GM21526 (cell line): ENCODE measurements around the gene SKIL.

Experiments used
- ATAC-seq: cut with Tn5 transposase; IDR thresholded peaks from one replicate; pipeline ENCODE4 v1.9.1; 2021; ENCODE audit warnings: moderate library complexity; ENCODE audit not compliant: unreplicated experiment, low FRiP score

The SKIL gene

GRCh38 chr3:170391108-170391507 is 33.6 kb downstream of the SKIL start:
- no peak for ATAC-seq

GRCh38 chr3:170397685-170398084 is 40.2 kb downstream of the SKIL start:
- no peak for ATAC-seq

GRCh38 chr3:170405101-170405500 is 47.6 kb downstream of the SKIL start:
- ATAC-seq, result no peak

- ATAC-seq, result no peak
Observed at GRCh38 chr3:170410428-170411029, 53.0 kb downstream of the SKIL start.

- no peak for ATAC-seq
Observed at GRCh38 chr3:170413291-170413690, 55.8 kb downstream of the SKIL start.

GRCh38 chr3:170414202-170414663 is 56.7 kb downstream of the SKIL start:
- no peak for ATAC-seq

GRCh38 chr3:170417090-170417489 is 59.6 kb downstream of the SKIL start:
- no peak for ATAC-seq

- no peak for ATAC-seq
Observed at GRCh38 chr3:170418422-170419398, 61.2 kb downstream of the SKIL start, which contains the start of gene CLDN11. CLDN11 (plus strand) TSS chr3:170418868; CDS start chr3:170419067, 199 bp downstream.

GRCh38 chr3:170419557-170420087 is 62.1 kb downstream of the SKIL start:
- ATAC-seq, result no peak

GRCh38 chr3:170420307-170420821 is 62.8 kb downstream of the SKIL start:
- ATAC-seq, result no peak

GRCh38 chr3:170421111-170421641 is 63.7 kb downstream of the SKIL start:
- ATAC-seq, result no peak

GRCh38 chr3:170421758-170422157 is 64.2 kb downstream of the SKIL start:
- ATAC-seq, result no peak

- no peak for ATAC-seq
Observed at GRCh38 chr3:170423001-170423615, 65.6 kb downstream of the SKIL start.

- ATAC-seq, result no peak
Observed at GRCh38 chr3:170424879-170425278, 67.4 kb downstream of the SKIL start.

GRCh38 chr3:170425491-170426239 is 68.2 kb downstream of the SKIL start:
- no peak for ATAC-seq

- no peak for ATAC-seq
Observed at GRCh38 chr3:170426240-170426797, 68.8 kb downstream of the SKIL start.

- ATAC-seq, result no peak
Observed at GRCh38 chr3:170428095-170428494, 70.6 kb downstream of the SKIL start.

GRCh38 chr3:170429050-170429449 is 71.5 kb downstream of the SKIL start:
- no peak for ATAC-seq

- ATAC-seq, result no peak
Observed at GRCh38 chr3:170431054-170431453, 73.5 kb downstream of the SKIL start.
